ENCODE measurements around the gene MOSPD3.

The MOSPD3 gene

GRCh38 chr7:100574362-100575205 is 37.8 kb upstream of the MOSPD3 start:
- in situ Hi-C loops (cut with MboI; ENCODE audit: low sequenced_read_pairs): no loop called here

GRCh38 chr7:100575206-100575631 is 37.1 kb upstream of the MOSPD3 start:
- in situ Hi-C loops (cut with MboI; ENCODE audit: low sequenced_read_pairs): no loop called here

GRCh38 chr7:100575746-100576383 is 36.5 kb upstream of the MOSPD3 start:
- in situ Hi-C loops (cut with MboI; ENCODE audit: low sequenced_read_pairs): no loop called here

- in situ Hi-C loops (cut with MboI; ENCODE audit: low sequenced_read_pairs): no loop called here
These were observed 35.9 kb upstream of the MOSPD3 start for GRCh38 chr7:100576384-100576993.

GRCh38 chr7:100577103-100577502 is 35.2 kb upstream of the MOSPD3 start:
- in situ Hi-C loops (cut with MboI; ENCODE audit: low sequenced_read_pairs): no loop called here

- in situ Hi-C loops (cut with MboI; ENCODE audit: low sequenced_read_pairs): no loop called here
These were observed 34.8 kb upstream of the MOSPD3 start for GRCh38 chr7:100577507-100577906.

GRCh38 chr7:100578246-100579183 is 33.8 kb upstream of the MOSPD3 start:
- in situ Hi-C loops (cut with MboI; ENCODE audit: low sequenced_read_pairs): no loop called here

- in situ Hi-C loops (cut with MboI; ENCODE audit: low sequenced_read_pairs): no loop called here
These were observed 31.7 kb upstream of the MOSPD3 start for GRCh38 chr7:100580466-100581283.

GRCh38 chr7:100582041-100582579 is 30.2 kb upstream of the MOSPD3 start:
- in situ Hi-C loops (cut with MboI; ENCODE audit: low sequenced_read_pairs): no loop called here

GRCh38 chr7:100582650-100583049 is 29.7 kb upstream of the MOSPD3 start:
- in situ Hi-C loops (cut with MboI; ENCODE audit: low sequenced_read_pairs): no loop called here

GRCh38 chr7:100583132-100584053 is 28.9 kb upstream of the MOSPD3 start:
- in situ Hi-C loops (cut with MboI; ENCODE audit: low sequenced_read_pairs): no loop called here

GRCh38 chr7:100584054-100584682 is 28.2 kb upstream of the MOSPD3 start:
- in situ Hi-C loops (cut with MboI; ENCODE audit: low sequenced_read_pairs): no loop called here

- in situ Hi-C loops (cut with MboI; ENCODE audit: low sequenced_read_pairs): no loop called here
These were observed 27.4 kb upstream of the MOSPD3 start for GRCh38 chr7:100584683-100585510.

- in situ Hi-C loops (cut with MboI; ENCODE audit: low sequenced_read_pairs): no loop called here
These were observed 26.7 kb upstream of the MOSPD3 start, which contains the start of gene LRCH4 for GRCh38 chr7:100585511-100586265. Gene LRCH4 (minus strand): TSS chr7:100586129. CDS start chr7:100586100, 29 bp downstream.

GRCh38 chr7:100586266-100587025 is 25.9 kb upstream of the MOSPD3 start, which contains the start of gene FBXO24:
Gene FBXO24 (plus strand): TSS chr7:100586328. CDS start chr7:100586626, 298 bp downstream.
- in situ Hi-C loops (cut with MboI; ENCODE audit: low sequenced_read_pairs): no loop called here

GRCh38 chr7:100588438-100588837 is 23.9 kb upstream of the MOSPD3 start:
- in situ Hi-C loops (cut with MboI; ENCODE audit: low sequenced_read_pairs): no loop called here

Data from HL-60/S4 treated with phorbol 12-myristate 13-acetate at 8.2 ng/mL for 4 days and 3 days (cell line).